ENCODE results near the gene RAB7B.

RAB7B gene

DNA sequence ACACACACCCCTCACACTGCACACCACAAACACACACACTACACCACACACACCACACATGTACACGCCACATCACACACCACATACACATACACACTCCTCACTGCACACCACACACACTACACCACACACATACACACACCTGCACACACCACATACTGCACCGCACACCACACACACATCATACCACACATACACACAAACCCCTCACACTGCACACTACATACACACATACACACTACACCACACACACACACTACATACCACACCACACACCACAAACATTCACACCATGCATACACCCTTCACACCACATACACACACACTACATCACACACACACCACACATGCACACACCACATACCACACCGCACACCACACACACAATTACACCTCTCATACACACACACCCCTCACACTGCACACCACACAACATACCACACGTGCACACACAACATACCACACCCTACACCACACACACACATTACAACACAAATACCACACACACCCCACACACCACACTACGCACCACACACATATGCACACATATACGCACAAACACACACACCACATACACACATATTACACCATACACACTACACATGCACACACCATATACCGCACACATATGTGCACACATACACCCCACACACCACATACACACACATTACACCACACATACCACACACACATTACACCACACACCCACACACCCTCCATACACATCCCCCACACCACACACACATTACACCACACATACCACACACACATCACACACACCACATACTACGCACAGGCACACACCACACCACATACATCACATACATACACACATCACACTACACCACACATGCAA lies 29.6 kb downstream of the RAB7B start:
- no peak for DNase-seq (ENCODE audit: low read depth)

DNA sequence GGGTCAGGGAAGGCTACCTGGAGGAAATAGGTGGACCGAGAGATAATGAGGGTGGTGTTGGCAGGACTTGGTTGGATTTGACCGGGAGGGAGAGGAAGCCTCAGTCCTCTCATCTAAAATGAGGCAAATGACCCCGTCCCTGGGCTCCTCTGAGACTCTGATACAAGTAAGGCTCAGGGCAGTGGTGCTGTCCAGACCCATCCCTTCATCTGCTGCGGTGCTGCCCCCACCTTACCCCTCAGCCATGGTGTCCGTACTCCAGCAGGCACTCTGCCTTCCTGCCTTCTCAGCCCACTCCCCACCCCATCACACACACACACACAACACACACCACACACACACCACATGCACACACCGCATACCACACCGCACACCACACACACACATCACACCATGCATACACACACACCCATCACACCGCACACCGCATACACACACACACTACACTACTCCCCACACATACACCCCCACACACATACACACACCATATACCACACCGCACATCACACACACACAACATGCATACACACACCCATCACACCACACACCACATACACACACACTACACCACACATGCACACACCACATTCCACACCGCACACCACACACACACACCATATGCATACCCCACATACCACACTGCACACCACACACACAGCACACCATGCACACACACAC lies 30.6 kb downstream of the RAB7B start:
- DNase-seq (ENCODE audit: low read depth), result no peak

DNA sequence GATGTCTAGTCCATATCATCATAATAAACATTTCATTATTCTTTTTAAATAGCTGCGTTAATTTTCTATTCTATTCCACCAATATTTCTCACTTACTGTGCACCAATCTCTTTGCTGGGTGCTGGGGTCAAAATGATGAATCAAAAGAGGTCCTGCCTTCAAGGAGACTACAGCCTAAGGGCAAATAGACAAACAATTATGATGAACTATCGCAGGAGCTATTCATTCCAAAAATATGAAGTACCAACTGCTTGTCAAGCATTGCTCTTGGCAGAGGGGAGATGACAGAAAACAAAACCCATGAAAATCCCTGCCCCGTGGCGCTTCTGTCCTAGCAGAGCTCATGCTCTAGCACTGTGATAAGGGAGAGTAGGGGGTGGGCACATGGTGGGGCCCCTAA lies 31.1 kb downstream of the RAB7B start:
- DNase-seq (ENCODE audit: low read depth), result no peak

DNA sequence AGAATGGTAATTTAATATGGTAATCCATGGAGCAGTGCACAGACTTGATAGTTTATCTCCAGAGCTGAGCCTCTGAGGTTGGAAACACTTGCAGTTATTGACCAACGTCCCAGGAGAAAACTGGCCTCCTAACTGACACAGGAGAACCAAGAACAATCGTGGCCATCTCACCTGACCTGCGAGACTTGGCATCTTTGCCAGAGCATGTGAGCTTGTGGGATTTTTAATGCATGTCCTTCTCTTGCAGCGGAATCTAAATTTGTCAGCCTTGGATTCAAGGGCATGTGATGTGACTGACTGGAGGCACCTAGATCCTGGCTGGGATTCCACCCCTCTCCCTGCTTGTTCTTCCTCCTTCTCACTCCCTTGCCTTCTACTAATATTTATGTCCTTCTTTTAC lies 32.1 kb downstream of the RAB7B start:
- DNase-seq (ENCODE audit: low read depth), result no peak

DNA sequence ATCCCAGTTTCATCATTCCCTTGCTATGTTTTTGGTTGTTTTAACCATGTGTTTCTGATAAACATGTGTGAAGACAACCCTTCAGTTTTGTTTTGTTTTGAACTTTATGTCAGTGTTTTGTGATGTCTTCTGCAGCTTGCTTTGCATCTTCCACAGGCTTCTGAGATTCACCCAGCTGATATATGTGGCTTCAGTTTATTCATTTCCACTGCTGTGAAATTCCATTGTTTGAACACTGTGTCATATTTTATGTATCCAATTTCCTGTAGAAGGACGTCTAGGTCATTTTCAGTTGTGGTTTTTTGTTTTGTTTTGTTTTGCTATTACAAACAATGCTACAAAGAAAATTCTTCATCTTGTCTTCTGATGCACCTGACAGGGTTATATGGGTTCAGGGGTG lies 32.7 kb downstream of the RAB7B start:
- no peak for DNase-seq (ENCODE audit: low read depth)

DNA sequence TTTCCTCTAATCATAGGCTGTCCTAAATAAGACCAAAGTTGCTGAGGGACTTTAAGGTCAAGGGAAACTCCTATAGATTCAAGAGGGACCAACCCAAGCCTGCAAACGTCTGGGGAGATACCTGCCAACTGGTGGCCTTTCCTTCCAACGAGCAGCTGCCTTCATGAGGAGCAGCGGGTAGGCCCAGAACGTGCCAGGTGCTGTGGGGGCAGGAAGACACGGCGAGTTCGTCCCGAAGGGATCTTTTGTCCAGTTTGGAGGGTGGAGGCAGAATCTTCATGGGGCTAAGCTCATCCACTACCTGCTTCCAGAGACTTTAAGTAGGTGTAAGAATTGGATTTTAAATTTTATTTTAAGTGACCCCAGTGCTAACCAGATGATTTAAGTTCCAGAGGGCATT lies 34.0 kb downstream of the RAB7B start:
- DNase-seq (ENCODE audit: low read depth), result no peak

DNA sequence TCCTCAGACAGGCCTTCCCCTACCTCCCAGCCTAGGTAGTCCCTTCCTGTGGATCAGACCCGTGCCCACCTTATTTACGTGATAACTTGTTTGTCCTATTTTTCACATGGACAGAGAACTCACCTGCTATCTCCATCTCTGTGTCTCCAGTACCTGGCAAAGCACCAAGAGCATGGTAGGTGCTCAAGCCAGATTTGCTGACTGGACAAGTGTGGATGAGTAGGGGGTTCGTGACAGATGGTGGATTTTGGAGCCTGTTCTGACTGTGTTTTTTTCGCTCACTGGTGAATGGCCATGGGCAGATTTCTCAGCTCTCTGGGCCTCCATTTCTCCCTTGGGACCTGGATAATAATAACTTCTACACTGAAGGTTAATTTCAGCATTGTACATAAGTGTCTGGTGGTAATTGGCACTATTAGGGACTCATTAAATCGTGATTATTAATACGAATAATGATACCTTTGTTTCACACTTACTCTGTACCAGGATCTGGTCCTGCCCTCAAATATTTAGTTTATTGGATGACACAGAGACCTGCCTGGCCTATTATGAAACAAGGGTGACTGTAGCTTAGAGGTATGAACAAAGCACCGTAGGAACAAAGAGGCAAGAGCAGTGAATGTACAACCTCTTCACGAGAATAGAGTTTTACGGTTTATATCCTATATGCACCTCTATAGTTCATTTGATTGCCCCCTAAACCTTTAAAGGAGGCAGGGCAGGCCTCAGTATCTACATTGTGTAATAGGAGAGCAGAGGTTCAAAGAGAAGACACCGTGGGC lies 35.5 kb downstream of the RAB7B start:
- DNase-seq (ENCODE audit: low read depth), result no peak

DNA sequence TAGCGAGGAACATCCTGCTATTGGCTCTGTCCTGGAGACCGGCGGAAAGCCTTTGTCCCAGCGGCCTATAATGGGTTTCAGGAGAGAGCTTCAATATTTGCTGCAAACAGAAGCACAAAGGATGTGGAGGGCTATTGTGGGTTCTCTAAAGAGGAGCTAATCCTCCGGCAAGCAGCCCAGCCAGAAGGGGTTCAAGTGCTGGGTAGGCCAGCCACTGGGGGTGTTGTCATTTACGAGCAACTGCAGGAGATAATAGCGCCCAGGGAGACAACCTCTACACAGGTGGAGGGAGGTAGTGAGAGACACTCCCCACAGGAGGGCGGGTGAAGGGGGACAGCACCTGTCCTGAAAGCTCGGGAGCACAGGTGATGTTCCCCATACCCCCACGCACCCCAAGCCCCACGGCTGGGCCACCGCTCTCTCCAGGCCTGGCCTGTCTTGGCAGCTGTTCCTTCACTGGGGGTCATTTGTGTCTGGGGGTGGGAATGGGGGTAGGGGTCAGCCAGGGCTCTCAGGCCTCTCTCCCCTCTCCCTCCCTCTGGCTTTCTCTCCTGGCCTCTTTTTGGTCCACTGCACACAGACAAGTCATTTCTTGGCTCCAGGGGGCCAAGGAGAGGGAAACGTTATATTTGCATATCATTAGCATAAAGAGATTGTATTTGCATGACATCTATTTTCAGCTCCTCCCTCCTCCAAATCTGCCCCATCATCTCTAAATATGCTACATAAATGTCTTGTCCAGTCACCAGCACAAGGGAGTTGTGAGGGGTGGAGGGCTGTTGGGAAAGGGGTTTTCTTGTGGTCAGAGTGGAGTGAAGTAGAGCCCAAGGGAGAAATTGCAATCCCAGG lies 37.9 kb downstream of the RAB7B start:
- DNase-seq (ENCODE audit: low read depth), result no peak

DNA sequence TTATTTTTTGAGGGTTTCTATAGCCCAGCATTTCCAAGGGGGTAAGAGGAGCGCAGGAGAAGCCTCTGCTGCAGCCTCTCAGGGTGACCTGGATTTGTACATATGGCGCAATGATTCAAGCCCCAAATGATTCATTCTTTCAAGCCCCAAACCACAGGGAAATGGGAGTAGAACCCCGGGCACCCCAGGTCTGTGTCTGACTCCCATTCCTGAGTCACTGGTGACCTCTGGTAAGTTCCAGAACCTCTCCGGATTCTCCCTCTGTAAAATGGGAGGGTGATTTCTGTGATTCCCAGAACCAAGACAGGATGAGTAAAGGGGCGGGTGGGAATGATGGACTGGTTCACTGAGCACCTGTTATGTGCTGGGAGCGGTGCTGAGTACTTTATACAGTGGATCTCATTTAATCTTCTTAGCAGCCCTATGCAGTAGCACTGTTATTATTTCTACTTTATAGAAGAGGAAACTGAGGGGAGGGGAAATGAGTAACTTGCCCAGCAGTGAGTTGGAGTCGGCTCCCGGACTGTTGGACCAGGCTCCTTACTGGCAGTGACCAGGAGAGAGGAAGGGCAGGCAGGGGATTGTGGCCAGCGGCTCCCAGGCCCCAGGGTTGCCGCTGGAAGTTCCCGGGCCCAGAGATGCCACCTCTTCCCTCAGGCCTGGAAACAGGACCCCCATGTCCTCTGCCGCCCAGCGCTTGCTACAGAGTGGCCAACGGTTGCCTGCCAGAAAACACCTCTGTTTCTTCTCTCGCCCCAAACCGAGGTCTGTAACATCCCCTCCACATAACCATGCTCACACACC lies 39.6 kb downstream of the RAB7B start:
- no peak for DNase-seq (ENCODE audit: low read depth)

DNA sequence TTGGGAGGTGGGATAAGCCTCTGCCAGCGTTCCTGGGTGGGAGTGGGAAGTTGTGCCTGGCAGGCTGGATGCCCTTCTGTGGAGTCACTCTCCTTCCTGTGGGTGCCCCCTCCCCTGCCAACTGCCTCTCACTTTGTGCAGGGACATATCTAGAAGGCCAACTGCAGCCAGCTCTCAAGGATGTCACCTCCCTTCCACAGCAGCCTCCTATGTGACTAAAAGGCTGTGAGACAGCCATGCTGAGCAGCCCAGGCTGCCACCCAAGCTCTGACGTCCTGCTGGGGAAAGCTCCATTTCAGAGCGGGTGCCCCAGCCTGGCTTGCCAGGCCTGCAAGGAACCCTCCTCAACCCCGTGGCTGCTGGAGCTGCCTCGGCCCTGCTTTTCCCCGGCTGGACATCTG lies 40.4 kb downstream of the RAB7B start:
- DNase-seq (ENCODE audit: low read depth), result no peak

DNA sequence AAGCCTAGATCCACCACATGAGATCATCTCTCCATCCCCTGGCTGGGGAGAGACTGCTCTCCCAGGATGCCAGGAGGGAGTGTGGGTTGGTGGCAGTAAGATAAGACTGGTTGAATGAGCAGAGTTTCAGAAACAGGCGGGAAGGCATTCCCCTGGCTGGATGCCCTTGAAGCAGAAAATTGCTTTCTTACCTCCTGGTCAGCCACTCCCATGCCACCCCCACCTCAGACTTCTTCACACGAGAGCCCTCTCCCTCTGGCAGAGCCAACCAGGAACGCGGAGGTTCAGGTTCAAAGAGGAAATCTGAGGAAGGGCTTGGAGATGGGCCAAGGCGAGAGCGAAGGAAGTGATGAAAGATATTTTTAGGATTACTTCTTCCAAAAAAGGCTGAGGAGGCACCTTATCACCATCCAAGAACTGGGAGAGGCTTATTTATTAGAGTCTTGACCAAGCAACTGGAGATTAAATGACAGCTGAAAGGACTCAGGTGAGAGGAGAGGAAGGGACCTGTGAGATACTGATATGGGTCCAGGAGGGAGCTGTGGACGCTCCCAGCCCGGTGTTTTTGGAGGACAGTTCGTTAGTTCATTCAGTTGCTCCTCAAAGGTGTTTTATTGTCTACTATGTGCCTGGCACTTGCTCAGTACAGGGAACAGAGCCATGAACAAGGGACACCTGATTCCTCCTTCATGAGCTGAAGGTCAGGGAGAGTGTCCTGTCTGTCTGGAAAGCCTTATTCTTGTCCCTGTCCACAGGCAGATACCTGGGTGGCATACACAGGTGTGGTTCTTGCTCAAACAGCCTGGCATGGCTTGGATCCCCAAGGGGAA lies 41.0 kb downstream of the RAB7B start:
- no peak for DNase-seq (ENCODE audit: low read depth)

DNA sequence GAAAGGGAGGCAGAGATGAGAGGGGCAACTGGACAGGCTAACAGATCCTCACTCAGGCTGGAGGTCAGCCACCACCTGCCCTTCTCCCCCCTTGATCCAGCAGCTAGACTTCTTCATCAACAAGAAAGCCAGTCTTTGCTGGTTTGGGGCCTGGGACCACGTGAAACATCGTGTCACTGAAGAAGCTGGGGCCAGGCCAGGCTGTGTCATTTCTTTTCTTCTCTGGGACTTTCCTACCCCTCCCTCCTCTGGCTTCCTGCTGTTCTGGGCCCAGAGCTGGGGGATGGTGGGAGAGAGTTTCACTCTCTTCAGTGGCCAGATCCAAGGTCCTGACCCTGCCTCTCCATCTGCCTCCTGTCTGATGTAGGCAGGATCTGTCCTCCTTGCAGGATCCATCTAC lies 41.8 kb downstream of the RAB7B start:
- no peak for DNase-seq (ENCODE audit: low read depth)

DNA sequence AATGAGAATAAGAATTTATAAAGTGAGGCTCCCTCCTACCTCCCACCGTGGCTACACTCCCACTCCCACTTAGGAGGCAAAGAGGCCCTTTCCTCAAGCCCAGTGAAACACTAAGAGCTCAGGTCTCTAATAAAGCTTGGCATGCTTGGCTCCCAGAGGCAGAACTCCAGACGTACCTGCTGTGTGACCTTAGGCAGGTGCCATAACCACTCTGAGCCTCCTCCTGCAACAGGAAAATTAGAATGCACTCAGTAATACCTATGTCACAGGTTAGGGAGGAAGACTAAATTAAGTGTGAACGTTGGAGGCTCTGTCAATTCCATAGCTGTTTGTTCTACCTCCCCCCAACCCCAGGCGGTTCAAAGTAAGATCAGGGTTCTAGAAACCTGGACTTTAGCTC lies 43.4 kb downstream of the RAB7B start:
- DNase-seq (ENCODE audit: low read depth), result no peak

DNA sequence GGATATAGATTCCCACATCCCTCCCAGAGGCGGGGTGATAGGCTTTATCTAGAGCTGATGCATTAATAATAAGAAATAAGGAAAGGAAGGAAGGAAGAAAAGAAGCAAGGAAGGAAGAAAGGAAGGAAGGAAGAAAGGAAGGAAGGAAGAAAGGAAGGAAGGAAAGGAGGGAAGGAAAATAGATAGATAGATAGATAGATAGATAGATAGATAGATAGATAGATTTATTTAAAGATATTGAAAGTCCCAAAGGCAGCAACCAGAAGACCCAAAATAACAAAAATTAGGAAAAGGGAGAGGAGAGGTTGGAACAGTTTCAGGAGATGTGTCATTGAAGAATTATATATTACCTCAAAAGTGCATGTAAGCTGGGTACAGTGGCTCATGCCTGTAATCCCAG lies 47.7 kb downstream of the RAB7B start:
- no peak for DNase-seq (ENCODE audit: low read depth)

DNA sequence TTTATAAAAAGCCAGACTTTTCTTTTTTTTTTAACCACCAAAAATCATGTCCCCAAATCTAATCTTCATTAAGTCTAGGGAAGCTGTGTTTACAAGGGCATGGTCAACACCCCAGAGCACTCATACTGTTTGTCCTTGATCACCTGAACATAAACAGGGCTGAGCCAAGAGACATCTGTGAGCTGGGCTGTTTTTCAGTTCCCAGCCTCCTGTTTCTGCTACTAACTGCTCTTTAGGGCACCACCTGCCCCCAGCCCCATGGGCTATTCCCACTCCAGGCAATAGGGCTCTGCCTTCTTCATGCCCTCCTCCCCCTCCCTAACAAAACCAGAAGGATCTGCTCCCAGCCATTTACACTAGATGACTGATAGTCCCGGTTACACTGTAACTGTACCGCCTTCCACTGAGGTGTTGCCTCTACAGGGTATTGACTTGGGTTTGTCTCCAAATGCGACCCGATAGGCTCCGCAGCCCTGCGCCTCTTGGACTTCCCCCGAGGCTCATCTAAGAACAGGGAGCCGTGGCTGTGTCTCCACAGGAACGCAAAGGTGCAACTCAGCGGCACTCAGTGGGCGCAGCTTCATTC lies 48.3 kb downstream of the RAB7B start:
- no peak for DNase-seq (ENCODE audit: low read depth)

DNA sequence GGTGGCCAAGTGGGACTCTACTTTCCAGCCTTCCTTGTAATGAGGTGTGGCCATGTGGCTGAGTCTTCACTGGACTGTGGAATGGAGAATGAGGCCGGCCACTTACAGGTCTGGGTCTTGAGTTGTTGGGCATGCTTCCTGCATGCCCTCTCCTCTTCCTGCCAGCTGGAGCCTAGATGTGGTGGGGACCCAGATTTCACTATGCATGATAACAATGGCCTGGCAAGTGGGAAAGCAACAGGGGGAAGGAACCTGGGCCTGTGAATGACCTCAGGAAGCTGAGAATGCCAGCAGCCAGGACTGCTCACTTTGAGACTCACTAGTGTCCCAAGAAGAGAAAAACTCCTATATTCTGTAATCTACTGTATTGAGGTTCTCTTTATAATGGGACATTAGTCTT lies 51.4 kb downstream of the RAB7B start:
- no peak for DNase-seq (ENCODE audit: low read depth)

DNA sequence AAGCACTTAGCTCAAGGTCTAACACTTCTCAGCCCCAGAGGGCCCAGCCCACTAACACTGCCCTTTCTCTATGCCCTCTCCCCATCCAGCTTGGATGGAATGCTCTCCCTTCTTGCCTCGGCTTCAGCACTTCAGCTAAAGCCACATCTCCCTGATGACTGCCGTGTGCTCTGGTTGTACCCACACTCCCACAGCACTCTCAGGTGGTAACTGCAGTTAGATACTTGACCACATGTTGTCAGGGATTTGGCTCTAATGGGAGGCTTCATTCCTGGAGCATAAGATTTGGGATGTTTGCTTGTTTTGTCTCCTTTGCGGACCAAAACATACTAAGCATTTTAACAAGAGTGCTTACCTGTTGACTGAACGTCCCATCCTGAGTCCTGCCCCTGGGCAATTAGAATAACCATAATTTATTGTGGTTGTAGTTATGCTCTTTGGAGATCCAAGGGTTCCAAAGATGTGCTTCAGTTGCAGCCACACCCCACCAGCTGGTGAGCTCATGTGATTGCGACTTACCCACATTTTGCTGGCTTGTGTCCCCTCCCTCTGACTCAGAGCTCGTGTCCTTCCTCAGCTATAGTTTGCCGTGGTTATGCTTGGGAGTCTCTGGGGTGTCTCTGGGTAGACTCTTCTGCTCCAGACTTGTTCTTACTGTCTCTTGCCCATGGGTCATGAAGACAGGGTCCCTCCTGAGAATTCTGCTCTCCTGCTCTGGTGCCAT lies 52.2 kb downstream of the RAB7B start:
- DNase-seq (ENCODE audit: low read depth), result no peak

DNA sequence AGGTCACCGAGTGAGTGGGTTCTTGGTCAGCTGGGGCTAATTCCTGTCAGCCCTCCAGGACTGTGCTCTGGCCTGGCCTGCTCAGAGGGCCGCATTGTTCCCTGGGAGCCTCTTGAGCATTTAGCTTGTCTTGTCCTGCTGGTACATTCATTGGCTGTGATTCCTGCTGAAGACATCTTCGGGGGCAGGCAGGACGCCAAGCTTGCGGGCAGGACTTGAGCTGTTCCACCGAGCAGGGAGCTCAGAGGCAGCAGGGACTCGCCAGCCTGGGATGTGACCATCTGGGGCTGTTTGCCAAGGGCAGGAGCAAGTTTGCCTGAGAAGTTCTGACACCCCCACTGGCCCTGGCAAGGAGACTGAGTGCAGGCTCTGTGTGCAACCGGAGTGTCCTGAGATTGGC lies 52.9 kb downstream of the RAB7B start:
- DNase-seq (ENCODE audit: low read depth), result no peak

DNA sequence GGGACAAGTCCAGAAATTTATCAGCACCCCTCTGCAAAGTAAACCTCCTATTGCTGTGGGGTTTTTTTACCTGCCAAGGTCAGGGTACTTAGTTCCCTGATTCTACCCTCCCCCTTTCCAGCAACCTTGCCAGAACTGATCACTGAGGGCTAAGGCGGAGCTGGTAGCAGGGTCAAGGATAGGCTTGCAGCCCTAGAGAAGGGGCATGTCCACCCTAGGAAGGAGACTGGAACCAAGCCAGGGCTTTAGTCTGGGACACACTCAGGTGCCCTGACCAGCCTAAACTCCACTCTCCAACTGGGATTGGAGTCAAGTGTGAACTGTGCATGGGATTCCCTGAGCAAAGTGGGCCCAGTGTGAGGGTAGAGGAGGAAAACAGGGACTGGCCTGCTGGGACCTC lies 53.4 kb downstream of the RAB7B start:
- DNase-seq (ENCODE audit: low read depth), result no peak

All from stimulated activated CD8-positive, alpha-beta memory T cell treated with anti-CD3 and anti-CD28 coated beads, Interleukin-12 subunit alpha, Interleukin-12 subunit beta, amount 100 ng/mL, for 4 hours (primary cell).